CD4-positive, alpha-beta memory T cell (primary cell): Measurements from ENCODE around the gene LIPC. TPM values are rescaled to one million over a fixed set of nuclear protein-coding genes. Genes with fewer than 3 reads are reported as not detected.

Experiments used
- CTCF ChIA-PET: fragments of 350-600 bp; sonication (Branson Sonifier 250); formaldehyde crosslinking; loops from one replicate; lab custom pipeline; 2021; ENCODE audit warnings: inconsistent platforms; ENCODE audit not compliant: partially characterized antibody; lab: Charles Lee
- POLR2A ChIA-PET: fragments of 350-600 bp; sonication (Branson Sonifier 250); formaldehyde crosslinking; loops from one replicate; lab custom pipeline; 2021; ENCODE audit not compliant: partially characterized antibody; lab: Charles Lee
- DNase-seq, 5 donors: peaks; one replicate each; pipeline versions ENCODE4 v3.0.0 to v3.0.0-alpha.2; 2020 to 2022; ENCODE audit warnings: mixed read lengths in 1 of 5
- H3K27ac ChIP-seq: one replicate; pipeline ENCODE4 v1.7.0; 2013; ENCODE audit warnings: low read depth, low read length
- H3K27me3 ChIP-seq: 2 replicates; pipeline ENCODE4 v1.7.0; 2013; ENCODE audit warnings: mild to moderate bottlenecking, low read length, moderate library complexity; ENCODE audit not compliant: insufficient read depth
- H3K36me3 ChIP-seq: 2 replicates; pipeline ENCODE4 v1.7.0; 2013; ENCODE audit warnings: mild to moderate bottlenecking, low read length, moderate library complexity; ENCODE audit not compliant: insufficient read depth
- H3K4me1 ChIP-seq: 2 replicates; pipeline ENCODE4 v1.7.0; 2013; ENCODE audit warnings: mild to moderate bottlenecking, low read length, moderate library complexity; ENCODE audit not compliant: insufficient read depth
- H3K4me3 ChIP-seq, 2 donors: one replicate each; pipeline ENCODE4 v1.7.0; 2013; ENCODE audit warnings: low read length in 2 of 2, mild to moderate bottlenecking in 1 of 2
- H3K9me3 ChIP-seq, 2 donors: one replicate each; pipeline ENCODE4 v1.7.0; 2013; ENCODE audit warnings: low read length in 2 of 2, control low read depth in 1 of 2; ENCODE audit not compliant: control insufficient read depth in 1 of 2
- H3K27ac Mint-ChIP-seq, 7 donors: one replicate each; pipeline ENCODE4 v1.8.0; 2020 to 2021; ENCODE audit warnings: mixed read lengths in 7 of 7, mild to moderate bottlenecking in 6 of 7, inconsistent platforms in 3 of 7, moderate library complexity in 3 of 7
- H3K27me3 Mint-ChIP-seq, 2 donors: one replicate each; pipeline ENCODE4 v1.8.0; 2020 to 2021; ENCODE audit warnings: mixed read lengths in 2 of 2
- H3K36me3 Mint-ChIP-seq, 2 donors: one replicate each; pipeline ENCODE4 v1.8.0; 2020 to 2021; ENCODE audit warnings: mixed read lengths in 2 of 2, inconsistent platforms in 1 of 2, mild to moderate bottlenecking in 1 of 2
- H3K4me1 Mint-ChIP-seq, 4 donors: one replicate each; pipeline ENCODE4 v1.8.0; 2020 to 2021; ENCODE audit warnings: mixed read lengths in 4 of 4, mild to moderate bottlenecking in 1 of 4
- H3K4me3 Mint-ChIP-seq, 8 donors: one replicate each; pipeline ENCODE4 v1.8.0; 2020 to 2021; ENCODE audit warnings: mixed read lengths in 8 of 8, mild to moderate bottlenecking in 7 of 8, moderate library complexity in 6 of 8, inconsistent platforms in 3 of 8
- H3K9me3 Mint-ChIP-seq, 8 donors: one replicate each; pipeline ENCODE4 v1.8.0; 2020 to 2021; ENCODE audit warnings: mixed read lengths in 8 of 8, mild to moderate bottlenecking in 5 of 8, inconsistent platforms in 3 of 8, moderate library complexity in 1 of 8
- intact Hi-C: fragments of 100-400 bp; cut with micrococcal nuclease; formaldehyde crosslinking; loops from one replicate; pipeline ENCODE4 v1.15.1; 2023
- polyA plus RNA-seq, 2 donors: library from polyadenylated mRNA; unstranded; fragments of 300-500 nt; fragmentation: Illumina TruSeq; gene quantifications; one replicate each; pipeline ENCODE4 v1.2.3, GENCODE V29; 2021
- total RNA-seq, 2 experiments: library from RNA; stranded (reverse); gene quantifications; one replicate each; pipeline ENCODE4 v1.2.3, GENCODE V29; 2021

Gene LIPC
- total and polyA plus RNA-seq, 4 experiments from 2014 or later = 0.25 to 2.4 (median 0.41) TPM; not detected in 1

DNA sequence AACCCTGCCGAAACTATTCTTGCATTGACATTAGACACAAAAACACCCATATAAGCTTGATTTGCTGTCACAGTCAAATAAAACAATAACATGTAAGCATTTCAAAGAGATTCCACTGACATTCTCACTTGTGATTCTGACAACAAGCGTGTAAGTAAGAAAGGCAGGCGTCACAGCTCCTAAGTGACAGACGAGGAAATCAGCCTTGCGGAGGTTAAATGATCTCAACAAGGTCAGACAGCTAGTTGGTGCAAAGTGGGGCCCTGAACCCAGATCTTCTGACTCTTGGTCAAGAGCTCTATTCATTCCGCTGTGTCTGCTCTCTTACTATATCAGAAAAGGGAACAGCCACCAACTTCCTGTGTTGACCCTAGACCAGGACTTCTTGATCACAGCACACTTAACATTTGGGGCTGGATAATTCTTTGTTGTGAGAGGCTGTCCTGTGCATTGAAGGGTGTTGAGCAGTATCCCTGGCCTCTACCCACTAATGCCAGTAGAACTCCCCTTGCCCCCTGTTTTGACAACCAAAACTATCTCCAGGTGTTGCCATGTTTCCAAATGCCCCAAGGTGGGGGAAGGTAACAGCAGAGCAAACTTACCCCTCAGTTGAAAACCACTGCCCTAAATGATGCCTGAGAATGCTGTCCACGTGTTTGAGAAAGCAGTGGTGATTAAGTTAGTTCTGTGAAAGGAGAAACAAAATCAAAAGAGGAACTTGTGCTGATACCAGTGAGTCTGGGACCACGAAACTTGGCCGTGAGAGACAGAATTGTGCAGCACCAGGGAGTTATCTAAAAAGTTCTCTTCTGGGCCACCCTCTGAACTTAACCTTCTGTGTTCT, 86.1 kb downstream of the LIPC start:
- CTCF ChIA-PET = interaction anchor here (0.6 kb wide), 1 partner anchor 248 kb away, joined by 5 read pairs; no protein-coding TSS in a partner anchor
- peak overlapping the region in 4 of 8 donors; percentile 23 to 68 (median 30) for H3K4me3 Mint-ChIP-seq
- intact Hi-C loops = no loop called here
- peaks cover 25% of the 10 kb centered on the region for H3K4me1 ChIP-seq
- H3K27ac ChIP-seq = no peak overlapping the region
- H3K9me3 Mint-ChIP-seq = peaks cover 0 to 3% (median 0%) of the 10 kb centered on the region in 8 donors
- H3K27me3 Mint-ChIP-seq = peaks cover 2 to 3% of the 10 kb centered on the region in 2 donors
- POLR2A ChIA-PET = interaction anchor here (0.6 kb wide), 1 partner anchor 10 kb away, joined by 3 read pairs; no protein-coding TSS in a partner anchor
- no peak overlapping the region for H3K4me3 ChIP-seq
- no peaks in the 10 kb centered on the region for H3K9me3 ChIP-seq
- peak in 1 of 5 donors; percentile 12 for DNase-seq
- peaks cover 14 to 36% (median 26%) of the 10 kb centered on the region in 4 donors for H3K4me1 Mint-ChIP-seq
- no peaks in the 10 kb centered on the region for H3K36me3 ChIP-seq
- H3K27ac Mint-ChIP-seq = peak overlapping the region in 4 of 7 donors; percentile 38 to 90 (median 62)
- H3K27me3 ChIP-seq = no peaks in the 10 kb centered on the region
- H3K36me3 Mint-ChIP-seq = no peaks in the 10 kb centered on the region

DNA sequence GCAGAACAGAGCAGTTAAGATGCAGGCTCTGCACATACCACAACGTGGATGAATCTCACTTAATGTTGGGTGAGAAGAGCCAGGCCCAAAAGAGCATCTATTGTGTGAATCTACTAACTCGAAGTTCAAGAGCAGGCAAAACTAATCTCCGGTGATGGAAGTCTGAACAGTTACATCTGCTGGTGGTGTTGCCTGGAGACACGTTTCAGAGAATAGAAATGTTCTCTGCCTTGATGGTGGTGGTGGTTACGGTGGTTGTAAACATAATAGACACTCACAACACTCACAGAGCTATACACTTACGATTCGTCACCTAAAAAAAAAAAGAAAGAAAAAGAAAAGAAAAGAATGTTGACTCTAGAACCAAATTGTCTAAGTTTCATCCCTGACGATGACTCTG, 86.8 kb downstream of the LIPC start:
- peak overlapping the region in 2 of 8 donors; percentile 33 to 53 for H3K4me3 Mint-ChIP-seq
- H3K4me1 Mint-ChIP-seq = peaks cover 14 to 36% (median 26%) of the 10 kb centered on the region in 4 donors
- ChIA-PET POLR2A (no interaction called here), CTCF (interaction anchor here (0.6 kb wide), 1 partner anchor 249 kb away, joined by 5 read pairs; no protein-coding TSS in a partner anchor)
- H3K27ac Mint-ChIP-seq = peak overlapping the region in 4 of 7 donors; percentile 30 to 90 (median 46)
- no peak for DNase-seq
- Histone ChIP-seq H3K4me1 (peaks cover 25% of the 10 kb centered on the region), H3K4me3 (no peak overlapping the region), H3K27me3 (no peaks in the 10 kb centered on the region), H3K27ac (no peak overlapping the region), H3K9me3 (no peaks in the 10 kb centered on the region), H3K36me3 (no peaks in the 10 kb centered on the region)
- H3K27me3 Mint-ChIP-seq = peaks cover 2 to 3% of the 10 kb centered on the region in 2 donors
- H3K9me3 Mint-ChIP-seq = peaks cover 0 to 3% (median 0%) of the 10 kb centered on the region in 8 donors
- intact Hi-C loops = no loop called here
- H3K36me3 Mint-ChIP-seq = no peaks in the 10 kb centered on the region

DNA sequence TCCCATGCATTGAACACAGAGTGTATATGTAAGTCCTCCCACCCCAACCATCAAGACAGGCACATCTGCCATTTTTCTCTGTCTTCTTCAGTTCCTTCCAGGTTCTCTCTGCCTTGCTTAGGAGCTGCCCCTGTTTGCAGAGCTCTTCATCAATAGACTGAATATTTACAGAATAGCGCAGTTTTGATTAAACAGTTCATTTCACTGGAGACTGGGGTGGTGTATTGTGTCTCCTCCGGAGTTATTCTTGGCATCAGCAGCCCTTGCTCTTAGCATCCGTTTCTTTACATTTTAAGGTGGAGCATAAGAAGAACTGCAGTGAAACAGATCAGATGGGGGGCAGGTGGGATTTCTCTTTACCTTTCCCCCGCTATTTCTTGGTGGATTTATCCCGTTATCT, 87.7 kb downstream of the LIPC start:
- Histone ChIP-seq H3K27me3 (no peaks in the 10 kb centered on the region), H3K36me3 (no peaks in the 10 kb centered on the region), H3K4me3 (no peak overlapping the region), H3K27ac (no peak overlapping the region), H3K4me1 (peaks cover 25% of the 10 kb centered on the region), H3K9me3 (no peaks in the 10 kb centered on the region)
- Mint-ChIP-seq H3K4me3 (no peak overlapping the region), H3K4me1 (peaks cover 14 to 36% (median 26%) of the 10 kb centered on the region in 4 donors), H3K36me3 (no peaks in the 10 kb centered on the region), H3K9me3 (peaks cover 0 to 3% (median 0%) of the 10 kb centered on the region in 8 donors), H3K27me3 (peaks cover 2 to 5% of the 10 kb centered on the region in 2 donors), H3K27ac (peak overlapping the region in 3 of 7 donors; percentile 10 to 38 (median 13))
- intact Hi-C loops = no loop called here
- ChIA-PET CTCF (no interaction called here), POLR2A (no interaction called here)
- DNase-seq = no peak

DNA sequence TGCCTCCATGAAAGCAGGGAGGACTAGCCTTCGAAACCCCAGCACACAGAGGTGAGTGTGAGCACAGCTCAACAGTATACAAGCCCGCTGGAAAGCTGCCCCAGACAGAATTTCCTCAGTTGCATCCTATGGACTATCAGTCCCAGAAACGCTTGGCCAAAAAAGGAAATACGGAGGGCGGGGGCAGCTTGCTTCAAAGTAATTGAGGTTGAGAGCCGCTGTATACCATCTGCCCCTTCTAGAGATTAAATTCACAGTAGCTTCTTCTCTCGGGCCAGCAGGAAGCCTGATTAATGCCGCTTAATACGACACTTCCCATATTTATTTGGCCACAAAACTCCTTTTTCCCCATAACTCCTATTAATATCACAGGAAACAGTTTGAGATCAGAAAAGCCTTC, 88.7 kb downstream of the LIPC start:
- Histone ChIP-seq H3K4me1 (peaks cover 24% of the 10 kb centered on the region), H3K36me3 (no peaks in the 10 kb centered on the region), H3K27ac (no peak overlapping the region), H3K9me3 (no peaks in the 10 kb centered on the region), H3K4me3 (no peak overlapping the region), H3K27me3 (no peaks in the 10 kb centered on the region)
- H3K9me3 Mint-ChIP-seq = peaks cover 0 to 3% (median 0%) of the 10 kb centered on the region in 8 donors
- intact Hi-C loops = no loop called here
- no peak for DNase-seq
- no peaks in the 10 kb centered on the region for H3K36me3 Mint-ChIP-seq
- peaks cover 2 to 5% of the 10 kb centered on the region in 2 donors for H3K27me3 Mint-ChIP-seq
- peak overlapping the region in 3 of 7 donors; percentile 3 to 54 (median 24) for H3K27ac Mint-ChIP-seq
- CTCF ChIA-PET = no interaction called here
- POLR2A ChIA-PET = no interaction called here
- peak overlapping the region in 2 of 8 donors; percentile 3 to 57 for H3K4me3 Mint-ChIP-seq
- peaks cover 13 to 32% (median 25%) of the 10 kb centered on the region in 4 donors for H3K4me1 Mint-ChIP-seq

DNA sequence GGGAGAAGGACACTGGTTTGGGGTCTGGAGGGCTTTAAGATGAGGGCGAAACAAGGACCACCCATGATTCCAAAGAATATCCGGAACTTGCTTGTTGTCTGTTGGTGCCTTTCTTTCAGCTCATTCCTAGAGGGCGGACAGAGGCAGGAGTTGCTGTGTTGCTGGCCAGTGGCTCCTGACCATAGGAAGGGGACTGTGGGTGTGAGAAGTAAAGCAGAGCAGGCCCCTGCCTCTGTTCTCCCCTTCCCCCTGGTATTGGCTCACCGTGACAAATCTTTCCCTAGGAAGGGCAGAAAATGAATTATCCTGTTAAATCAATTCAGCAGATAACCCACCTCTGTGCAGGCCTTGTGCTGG, 89.1 kb downstream of the LIPC start:
- peak overlapping the region in 1 of 7 donors; percentile 54 for H3K27ac Mint-ChIP-seq
- ChIA-PET CTCF (no interaction called here), POLR2A (no interaction called here)
- H3K9me3 ChIP-seq = no peaks in the 10 kb centered on the region
- peaks cover 19% of the 10 kb centered on the region for H3K4me1 ChIP-seq
- DNase-seq = no peak
- intact Hi-C loops = no loop called here
- H3K4me3 ChIP-seq = no peak overlapping the region
- no peak overlapping the region for H3K27ac ChIP-seq
- H3K36me3 Mint-ChIP-seq = no peaks in the 10 kb centered on the region
- peaks cover 2 to 5% of the 10 kb centered on the region in 2 donors for H3K27me3 Mint-ChIP-seq
- H3K4me1 Mint-ChIP-seq = peaks cover 9 to 27% (median 21%) of the 10 kb centered on the region in 4 donors
- no peaks in the 10 kb centered on the region for H3K27me3 ChIP-seq
- H3K4me3 Mint-ChIP-seq = no peak overlapping the region
- peaks cover 0 to 2% (median 0%) of the 10 kb centered on the region in 8 donors for H3K9me3 Mint-ChIP-seq
- H3K36me3 ChIP-seq = no peaks in the 10 kb centered on the region

DNA sequence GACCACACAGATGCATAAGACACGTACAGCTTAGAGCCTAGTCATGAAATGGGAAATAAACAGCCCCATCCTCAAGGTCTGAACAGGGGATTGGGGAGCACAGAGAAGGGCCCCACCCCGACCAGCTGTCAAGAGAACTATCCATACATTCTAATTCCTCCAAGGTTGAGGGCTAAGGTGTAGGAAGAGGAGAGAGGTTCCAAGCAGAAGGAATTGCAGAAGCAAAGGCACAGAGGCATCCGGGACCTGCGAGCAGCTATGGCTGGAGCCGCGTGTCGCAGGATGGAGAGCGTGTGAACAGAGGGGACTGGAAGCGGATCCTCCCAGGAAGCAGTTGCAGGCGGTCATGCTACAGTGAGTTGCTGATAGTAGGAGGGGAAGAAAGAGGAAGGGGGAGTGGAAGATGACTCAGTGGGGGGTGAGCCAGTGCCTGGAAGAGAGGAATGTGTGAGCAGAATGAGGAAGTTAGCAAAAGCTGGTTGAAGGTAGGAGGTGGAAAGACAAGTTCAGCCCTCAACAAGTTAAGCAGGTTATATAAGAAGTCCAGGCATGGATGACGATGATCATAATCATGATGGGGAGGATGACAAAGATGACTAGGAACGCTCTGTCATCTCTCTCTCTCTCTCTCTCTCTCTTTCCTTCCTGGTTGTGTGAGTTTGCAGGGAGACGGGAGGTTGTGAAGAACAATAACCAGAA, 89.7 kb downstream of the LIPC start:
- no peaks in the 10 kb centered on the region for H3K36me3 Mint-ChIP-seq
- Histone ChIP-seq H3K27ac (no peak overlapping the region), H3K4me3 (no peak overlapping the region), H3K36me3 (no peaks in the 10 kb centered on the region), H3K9me3 (no peaks in the 10 kb centered on the region), H3K27me3 (no peaks in the 10 kb centered on the region), H3K4me1 (peaks cover 14% of the 10 kb centered on the region)
- H3K9me3 Mint-ChIP-seq = peaks cover 0 to under 1% (median 0%) of the 10 kb centered on the region in 8 donors
- ChIA-PET CTCF (no interaction called here), POLR2A (no interaction called here)
- no peak for DNase-seq
- H3K4me3 Mint-ChIP-seq = peak overlapping the region in 1 of 8 donors; percentile 21
- intact Hi-C loops = no loop called here
- H3K4me1 Mint-ChIP-seq = peaks cover 8 to 26% (median 18%) of the 10 kb centered on the region in 4 donors
- H3K27me3 Mint-ChIP-seq = peaks cover 2 to 5% of the 10 kb centered on the region in 2 donors
- H3K27ac Mint-ChIP-seq = peak overlapping the region in 2 of 7 donors; percentile 36 to 53

DNA sequence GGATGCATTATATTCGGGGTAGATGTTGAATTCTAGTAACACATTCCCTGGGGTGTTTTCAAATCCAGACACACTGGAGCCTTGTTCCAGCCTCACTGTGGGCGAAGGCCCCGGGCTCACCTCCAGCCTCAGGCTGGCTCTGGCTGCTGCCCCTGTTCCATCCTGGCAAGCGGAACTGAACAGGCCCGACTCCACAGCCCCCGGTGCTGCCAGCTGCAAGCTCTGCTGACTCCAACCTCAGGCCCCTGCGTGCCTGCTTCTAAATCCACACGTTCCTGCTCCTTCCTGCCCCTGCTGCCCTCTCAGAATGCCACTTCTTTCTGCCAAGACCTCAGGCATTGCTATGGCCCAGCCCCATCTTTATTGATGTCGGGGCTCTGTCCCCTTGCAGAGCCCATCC, 90.6 kb downstream of the LIPC start:
- H3K27me3 Mint-ChIP-seq = peaks cover 2 to 5% of the 10 kb centered on the region in 2 donors
- H3K4me3 ChIP-seq = no peak overlapping the region
- DNase-seq = no peak
- POLR2A ChIA-PET = no interaction called here
- no peaks in the 10 kb centered on the region for H3K36me3 ChIP-seq
- no peaks in the 10 kb centered on the region for H3K27me3 ChIP-seq
- CTCF ChIA-PET = no interaction called here
- H3K36me3 Mint-ChIP-seq = no peaks in the 10 kb centered on the region
- H3K9me3 ChIP-seq = no peaks in the 10 kb centered on the region
- no peak overlapping the region for H3K4me3 Mint-ChIP-seq
- peaks cover 6 to 19% (median 13%) of the 10 kb centered on the region in 4 donors for H3K4me1 Mint-ChIP-seq
- H3K27ac Mint-ChIP-seq = peak overlapping the region in 1 of 7 donors; percentile 22
- H3K27ac ChIP-seq = no peak overlapping the region
- peaks cover 9% of the 10 kb centered on the region for H3K4me1 ChIP-seq
- intact Hi-C loops = no loop called here
- H3K9me3 Mint-ChIP-seq = no peaks in the 10 kb centered on the region
